Stimulated activated CD8-positive, alpha-beta memory T cell treated with anti-CD3 and anti-CD28 coated beads, Interleukin-2, amount 100 ng/mL, for 1 hour (primary cell): Measurements from ENCODE around the gene ATP2A3.
A peak's percentile ranks its signal among the peaks of the same experiment; 100 is the strongest.

ENCODE experiments used
- DNase-seq, 2 donors: peaks; one replicate each; pipeline ENCODE4 v3.0.0-alpha.2; 2020; ENCODE audit warnings: low read depth in 2 of 2

ATP2A3 gene

GRCh38 chr17:3972931-3973330, 8.7 kb upstream of the ATP2A3 start:
- DNase-seq: no peak

GRCh38 chr17:3972281-3972731, 8.1 kb upstream of the ATP2A3 start:
- no peak for DNase-seq

- DNase-seq: no peak
These were observed 6.4 kb upstream of the ATP2A3 start for GRCh38 chr17:3970668-3971067.

- DNase-seq: no peak
These were observed 5.7 kb upstream of the ATP2A3 start for GRCh38 chr17:3969963-3970362.

GRCh38 chr17:3968886-3969524, 4.8 kb upstream of the ATP2A3 start:
- DNase-seq: no peak

GRCh38 chr17:3968015-3968414, 3.8 kb upstream of the ATP2A3 start:
- no peak for DNase-seq

- no peak for DNase-seq
These were observed 2.6 kb upstream of the ATP2A3 start for GRCh38 chr17:3966720-3967363.

GRCh38 chr17:3965118-3965800, 1.0 kb upstream of the ATP2A3 start:
- peak; percentile 43 to 45 for DNase-seq

- peak; percentile 43 to 49 for DNase-seq
These were observed 718 bp downstream of the ATP2A3 start for GRCh38 chr17:3963237-3964201.

- DNase-seq: no peak
These were observed 1.3 kb downstream of the ATP2A3 start for GRCh38 chr17:3962965-3963236.

GRCh38 chr17:3962217-3962964, 1.8 kb downstream of the ATP2A3 start:
- DNase-seq: no peak

- no peak for DNase-seq
These were observed 2.6 kb downstream of the ATP2A3 start for GRCh38 chr17:3961564-3962047.

- DNase-seq: no peak
These were observed 3.5 kb downstream of the ATP2A3 start for GRCh38 chr17:3960764-3961163.

- no peak for DNase-seq
These were observed 4.2 kb downstream of the ATP2A3 start for GRCh38 chr17:3959921-3960601.

- no peak for DNase-seq
These were observed 4.8 kb downstream of the ATP2A3 start for GRCh38 chr17:3959295-3959899.

- no peak for DNase-seq
These were observed 6.3 kb downstream of the ATP2A3 start for GRCh38 chr17:3957735-3958599.

GRCh38 chr17:3956983-3957382, 7.3 kb downstream of the ATP2A3 start:
- no peak for DNase-seq

GRCh38 chr17:3956327-3956957, 7.8 kb downstream of the ATP2A3 start:
- DNase-seq: no peak

GRCh38 chr17:3955673-3955988, 8.6 kb downstream of the ATP2A3 start:
- DNase-seq: no peak
